Nephron (organoid): ENCODE results near the gene LRRC8B.

ENCODE experiments used
- H3K27ac Mint-ChIP-seq, 3 experiments: 2 replicates each; pipeline ENCODE4 v1.8.0; 2020; ENCODE audit warnings: mixed read lengths in 3 of 3, mild to moderate bottlenecking in 2 of 3, moderate library complexity in 1 of 3
- H3K27me3 Mint-ChIP-seq: 2 replicates; pipeline ENCODE4 v1.8.0; 2021; ENCODE audit warnings: low read depth, mild to moderate bottlenecking, moderate library complexity, mixed read lengths
- H3K36me3 Mint-ChIP-seq: 2 replicates; pipeline ENCODE4 v1.8.0; 2020; ENCODE audit warnings: low read depth, mixed read lengths
- H3K4me1 Mint-ChIP-seq: 2 replicates; pipeline ENCODE4 v1.8.0; 2020; ENCODE audit warnings: mixed read lengths
- H3K4me3 Mint-ChIP-seq, 3 experiments: 2 replicates each; pipeline ENCODE4 v1.8.0; 2020; ENCODE audit warnings: mild to moderate bottlenecking in 3 of 3, mixed read lengths in 3 of 3, moderate library complexity in 2 of 3
- H3K9me3 Mint-ChIP-seq: 2 replicates; pipeline ENCODE4 v1.8.0; 2020; ENCODE audit warnings: mixed read lengths
- TF ChIP-seq, protein P1 (sequence below), 3 experiments: fragments of 200-600 bp; sonication (generic); IDR thresholded peaks; one replicate each; pipeline ENCODE4 v1.5.0; 2021; ENCODE audit warnings: antibody characterized with exemption in 3 of 3; ENCODE audit not compliant: unreplicated experiment in 3 of 3

The LRRC8B gene

DNA sequence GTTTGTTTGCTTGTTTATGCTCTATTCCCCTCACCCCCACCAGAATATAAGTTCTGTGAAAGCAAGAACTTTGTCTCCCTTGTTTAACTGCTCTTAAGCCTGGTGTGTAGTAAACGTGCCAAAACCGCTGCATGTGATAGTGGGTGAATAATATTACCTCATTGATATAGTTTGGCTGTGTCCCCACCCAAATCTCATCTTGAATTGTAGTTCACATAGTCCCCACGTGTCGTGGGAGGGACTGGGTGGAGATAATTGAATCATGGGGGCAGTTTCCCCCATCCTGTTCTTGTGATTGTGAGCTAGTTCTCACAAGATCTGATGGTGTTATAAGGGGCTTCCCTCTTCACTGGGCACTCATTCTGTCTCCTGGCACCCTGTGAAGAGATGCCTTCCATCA is 7.6 kb downstream of the LRRC8B start:
- Mint-ChIP-seq H3K4me1 (no peaks in the 10 kb centered on the region), H3K27me3 (no peaks in the 10 kb centered on the region), H3K4me3 (no peak overlapping the region), H3K9me3 (no peaks in the 10 kb centered on the region), H3K27ac (no peak overlapping the region), H3K36me3 (no peaks in the 10 kb centered on the region)
- TF ChIP-seq, protein P1, sequence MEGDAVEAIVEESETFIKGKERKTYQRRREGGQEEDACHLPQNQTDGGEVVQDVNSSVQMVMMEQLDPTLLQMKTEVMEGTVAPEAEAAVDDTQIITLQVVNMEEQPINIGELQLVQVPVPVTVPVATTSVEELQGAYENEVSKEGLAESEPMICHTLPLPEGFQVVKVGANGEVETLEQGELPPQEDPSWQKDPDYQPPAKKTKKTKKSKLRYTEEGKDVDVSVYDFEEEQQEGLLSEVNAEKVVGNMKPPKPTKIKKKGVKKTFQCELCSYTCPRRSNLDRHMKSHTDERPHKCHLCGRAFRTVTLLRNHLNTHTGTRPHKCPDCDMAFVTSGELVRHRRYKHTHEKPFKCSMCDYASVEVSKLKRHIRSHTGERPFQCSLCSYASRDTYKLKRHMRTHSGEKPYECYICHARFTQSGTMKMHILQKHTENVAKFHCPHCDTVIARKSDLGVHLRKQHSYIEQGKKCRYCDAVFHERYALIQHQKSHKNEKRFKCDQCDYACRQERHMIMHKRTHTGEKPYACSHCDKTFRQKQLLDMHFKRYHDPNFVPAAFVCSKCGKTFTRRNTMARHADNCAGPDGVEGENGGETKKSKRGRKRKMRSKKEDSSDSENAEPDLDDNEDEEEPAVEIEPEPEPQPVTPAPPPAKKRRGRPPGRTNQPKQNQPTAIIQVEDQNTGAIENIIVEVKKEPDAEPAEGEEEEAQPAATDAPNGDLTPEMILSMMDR (IDR thresholded peaks at IDR 0.05; ENCODE audit: unreplicated experiment in 3 of 3): no peak

DNA sequence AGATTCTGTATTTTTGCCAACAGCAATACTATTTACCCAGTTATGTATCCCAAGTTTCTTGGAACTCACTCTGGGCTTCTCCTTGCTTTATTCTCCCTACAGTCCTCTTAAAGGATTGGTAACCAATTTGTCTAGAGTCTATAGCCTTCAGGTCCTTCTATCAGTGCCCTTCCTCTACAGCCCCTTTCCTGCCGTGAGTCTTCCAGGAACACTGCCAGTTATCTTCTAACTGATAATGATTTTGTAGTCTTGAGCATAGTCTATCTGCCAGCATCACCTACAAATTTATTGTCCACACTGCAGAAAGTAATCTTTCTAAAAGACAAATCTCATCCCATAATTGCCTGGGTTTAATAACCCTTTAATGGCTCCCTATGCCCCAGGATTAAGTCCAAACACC is 8.2 kb downstream of the LRRC8B start:
- TF ChIP-seq, protein P1 (IDR thresholded peaks at IDR 0.05; ENCODE audit: unreplicated experiment in 3 of 3): no peak
- Mint-ChIP-seq H3K27ac (no peak overlapping the region), H3K4me3 (no peak overlapping the region), H3K27me3 (no peaks in the 10 kb centered on the region), H3K4me1 (no peaks in the 10 kb centered on the region), H3K9me3 (no peaks in the 10 kb centered on the region), H3K36me3 (no peaks in the 10 kb centered on the region)

DNA sequence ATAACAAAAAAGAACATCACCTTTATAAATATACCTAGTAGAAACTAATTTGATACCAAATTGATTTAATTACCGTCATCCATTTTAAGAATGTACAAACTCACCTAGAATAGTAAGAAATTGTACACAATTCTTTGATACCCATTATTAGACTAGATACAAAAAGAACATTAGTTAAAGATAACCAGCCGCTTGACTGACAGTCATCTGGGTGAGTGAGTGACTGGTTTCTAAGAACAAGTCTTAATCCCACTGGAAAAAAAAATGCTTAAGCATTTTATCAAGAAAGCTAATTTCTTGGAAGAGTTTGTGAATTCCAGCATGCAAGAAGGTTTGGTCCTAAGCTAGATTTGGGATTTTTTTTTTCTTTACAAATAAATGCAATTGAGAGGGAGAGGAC is 10.9 kb downstream of the LRRC8B start:
- Mint-ChIP-seq H3K27ac (no peak overlapping the region), H3K9me3 (no peaks in the 10 kb centered on the region), H3K27me3 (no peaks in the 10 kb centered on the region), H3K4me1 (peaks cover 4% of the 10 kb centered on the region), H3K36me3 (no peaks in the 10 kb centered on the region), H3K4me3 (no peak overlapping the region)
- TF ChIP-seq, protein P1 (IDR thresholded peaks at IDR 0.05; ENCODE audit: unreplicated experiment in 3 of 3): no peak

DNA sequence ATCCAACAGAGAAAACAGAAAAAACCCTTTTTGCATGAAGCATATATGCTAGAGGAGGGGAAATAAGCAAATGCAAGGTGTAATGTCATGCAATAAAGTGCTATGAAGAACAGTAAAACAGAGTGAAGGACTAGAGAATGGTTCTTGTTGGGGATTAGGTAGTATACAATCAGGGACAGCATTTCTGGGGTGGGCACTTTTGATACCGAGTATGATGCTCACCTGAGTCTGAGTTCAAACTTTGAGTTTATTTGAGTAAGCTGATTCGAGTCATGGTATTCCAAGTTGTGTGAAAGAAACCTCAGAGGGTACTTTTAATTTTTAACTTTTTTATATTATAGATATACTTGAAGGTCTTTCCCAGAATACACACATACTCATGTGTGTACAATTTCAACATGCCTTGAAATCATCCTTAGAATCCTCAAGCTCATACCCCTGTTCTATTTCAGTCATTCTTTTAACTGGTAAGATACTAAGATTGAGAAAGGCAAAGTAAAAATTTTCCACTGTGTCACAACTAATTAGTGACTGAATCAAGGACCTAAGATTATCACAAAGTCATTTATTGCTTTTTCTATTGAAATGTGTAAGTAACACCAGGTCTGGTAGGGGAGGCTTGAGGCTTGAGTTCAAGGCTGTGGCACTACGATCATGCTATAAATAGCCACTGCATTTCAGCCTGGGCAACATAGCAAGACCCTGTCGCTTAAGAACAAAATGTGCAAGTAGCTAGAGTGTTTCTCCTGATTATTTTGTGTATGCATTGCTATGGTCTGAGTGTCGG is 12.1 kb downstream of the LRRC8B start:
- no peaks in the 10 kb centered on the region for H3K36me3 Mint-ChIP-seq

DNA sequence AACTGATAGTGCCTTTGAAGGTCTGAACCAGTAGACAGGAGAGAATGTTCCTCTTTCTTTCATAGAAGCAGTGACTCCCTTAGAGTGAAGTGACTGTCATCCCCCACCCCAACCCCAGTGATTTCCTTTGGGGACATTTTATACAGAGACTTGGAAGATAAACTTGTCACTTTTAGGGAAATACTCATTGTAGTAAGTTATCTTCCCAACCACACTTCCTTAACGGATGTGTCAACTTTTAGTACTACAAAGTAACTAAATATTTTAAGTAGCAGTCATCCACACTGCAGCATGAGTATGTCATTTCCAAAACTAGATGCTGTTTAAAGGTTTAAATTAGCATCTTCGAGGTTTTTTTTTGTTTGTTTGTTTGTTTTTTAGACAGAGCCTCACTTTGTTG is 13.7 kb downstream of the LRRC8B start:
- no peaks in the 10 kb centered on the region for H3K36me3 Mint-ChIP-seq
- no peak overlapping the region for H3K4me3 Mint-ChIP-seq

More for the DNA sequence above, 12.1 kb downstream of the LRRC8B start:
- Mint-ChIP-seq H3K9me3 (no peaks in the 10 kb centered on the region), H3K4me1 (peaks cover 7% of the 10 kb centered on the region), H3K4me3 (no peak overlapping the region), H3K27ac (no peak overlapping the region), H3K27me3 (no peaks in the 10 kb centered on the region)
- TF ChIP-seq, protein P1 (IDR thresholded peaks at IDR 0.05; ENCODE audit: unreplicated experiment in 3 of 3): no peak

More for the DNA sequence above, 13.7 kb downstream of the LRRC8B start:
- no peaks in the 10 kb centered on the region for H3K9me3 Mint-ChIP-seq
- H3K4me1 Mint-ChIP-seq: peaks cover 7% of the 10 kb centered on the region
- no peak overlapping the region for H3K27ac Mint-ChIP-seq
- no peaks in the 10 kb centered on the region for H3K27me3 Mint-ChIP-seq
- TF ChIP-seq, protein P1 (IDR thresholded peaks at IDR 0.05; ENCODE audit: unreplicated experiment in 3 of 3): no peak
